IPS-18c (cell line): ENCODE data around the gene BBIP1.

Source experiments
- H3K4me3 ChIP-seq: 2 replicates; pipeline ENCODE4 v1.7.0; 2013; ENCODE audit warnings: low read depth, mild to moderate bottlenecking, low read length, moderate library complexity; ENCODE audit not compliant: insufficient read depth
- H3K9me3 ChIP-seq: one replicate; pipeline ENCODE4 v1.6.1; 2013; ENCODE audit warnings: mild to moderate bottlenecking, low read length, moderate library complexity; ENCODE audit not compliant: control insufficient read depth, insufficient read depth

BBIP1 gene

DNA sequence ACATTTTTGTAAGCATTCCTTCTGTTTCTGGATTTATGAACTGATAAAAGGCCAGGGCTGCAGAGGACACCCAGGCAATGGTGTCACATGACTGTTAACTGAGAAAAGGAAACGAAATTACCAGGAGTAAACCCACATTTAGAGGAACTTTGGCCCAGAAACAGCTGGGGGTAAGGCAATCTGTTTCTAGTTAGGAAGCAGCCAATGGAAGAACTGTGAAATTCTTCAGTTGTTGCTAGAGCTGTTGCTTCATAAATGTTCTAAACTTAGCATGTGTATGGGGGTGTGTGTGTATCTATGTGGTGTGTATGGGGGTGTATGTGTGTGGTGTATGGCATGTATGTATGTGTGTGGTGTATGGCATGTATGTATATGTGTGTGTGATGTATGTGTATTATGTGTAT lies 59.0 kb downstream of the BBIP1 start:
- Histone ChIP-seq H3K4me3 (no peak overlapping the region), H3K9me3 (no peaks in the 10 kb centered on the region)

DNA sequence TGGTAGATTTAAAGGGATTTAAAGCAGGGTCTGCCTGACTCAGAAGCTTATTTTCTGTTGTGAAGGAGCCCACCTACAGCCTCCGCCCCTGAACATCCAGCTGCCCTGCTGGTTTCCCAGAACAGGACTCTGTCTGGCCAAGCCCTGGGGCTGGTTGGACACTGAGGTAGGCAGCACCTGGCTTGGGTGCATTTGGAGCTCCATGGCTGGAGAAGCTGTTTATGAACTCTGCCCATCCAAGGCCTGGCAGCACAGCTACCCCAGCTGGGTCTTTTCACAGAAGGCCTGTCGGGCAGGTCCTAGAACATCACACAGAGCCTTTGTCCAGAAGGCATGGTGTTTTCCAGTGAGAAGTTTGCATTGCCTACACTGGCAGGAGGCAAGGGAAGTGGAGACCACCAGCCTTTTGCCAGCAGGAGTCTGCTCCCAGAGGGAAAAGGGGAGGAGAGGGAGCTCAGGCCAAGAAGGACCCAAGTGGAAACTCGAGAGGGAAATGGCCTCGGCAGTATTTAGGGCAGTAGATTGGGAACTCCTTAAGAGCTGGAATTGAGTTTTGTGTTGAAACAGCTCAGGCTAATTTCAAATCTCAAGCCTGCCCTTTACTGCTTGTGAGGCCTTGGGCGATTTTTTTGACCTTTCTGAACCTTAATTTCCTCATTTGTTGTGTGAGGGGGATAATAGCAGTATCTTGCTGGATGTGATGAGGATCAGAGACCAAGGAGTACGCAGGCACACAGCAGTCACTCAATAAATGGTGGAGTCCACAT lies 59.6 kb downstream of the BBIP1 start:
- Histone ChIP-seq H3K4me3 (no peak overlapping the region), H3K9me3 (no peaks in the 10 kb centered on the region)

DNA sequence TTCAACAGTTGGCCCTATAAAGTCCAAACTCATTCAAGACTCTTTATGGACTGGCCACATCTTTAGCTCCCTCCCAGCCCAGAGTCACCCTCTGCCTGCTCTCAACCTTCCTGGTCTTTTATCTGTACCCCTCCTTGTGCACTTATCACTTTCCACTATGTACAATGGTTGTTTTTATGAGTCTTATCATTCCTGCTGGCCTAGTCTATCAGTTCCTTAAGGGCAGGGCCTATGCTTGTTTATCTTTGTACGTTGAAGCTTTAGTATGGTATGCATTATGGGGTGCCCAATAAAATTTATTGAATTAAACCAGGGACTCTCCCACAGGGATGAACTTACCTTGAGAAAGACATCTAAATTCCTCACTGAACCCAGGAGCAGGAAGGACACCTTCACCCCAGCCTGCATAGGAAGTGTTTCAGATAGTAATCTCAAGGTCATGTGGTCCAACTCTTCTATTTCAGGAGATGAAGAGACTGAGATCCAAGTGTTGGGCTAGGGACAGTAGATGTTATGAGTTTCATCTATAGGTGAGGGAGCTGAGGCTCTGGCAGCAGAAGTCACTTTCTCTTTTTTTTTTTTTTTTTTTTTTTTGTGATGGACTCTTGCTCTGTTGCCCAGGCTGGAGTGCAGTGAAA lies 60.6 kb downstream of the BBIP1 start:
- Histone ChIP-seq H3K4me3 (no peak overlapping the region), H3K9me3 (no peaks in the 10 kb centered on the region)

DNA sequence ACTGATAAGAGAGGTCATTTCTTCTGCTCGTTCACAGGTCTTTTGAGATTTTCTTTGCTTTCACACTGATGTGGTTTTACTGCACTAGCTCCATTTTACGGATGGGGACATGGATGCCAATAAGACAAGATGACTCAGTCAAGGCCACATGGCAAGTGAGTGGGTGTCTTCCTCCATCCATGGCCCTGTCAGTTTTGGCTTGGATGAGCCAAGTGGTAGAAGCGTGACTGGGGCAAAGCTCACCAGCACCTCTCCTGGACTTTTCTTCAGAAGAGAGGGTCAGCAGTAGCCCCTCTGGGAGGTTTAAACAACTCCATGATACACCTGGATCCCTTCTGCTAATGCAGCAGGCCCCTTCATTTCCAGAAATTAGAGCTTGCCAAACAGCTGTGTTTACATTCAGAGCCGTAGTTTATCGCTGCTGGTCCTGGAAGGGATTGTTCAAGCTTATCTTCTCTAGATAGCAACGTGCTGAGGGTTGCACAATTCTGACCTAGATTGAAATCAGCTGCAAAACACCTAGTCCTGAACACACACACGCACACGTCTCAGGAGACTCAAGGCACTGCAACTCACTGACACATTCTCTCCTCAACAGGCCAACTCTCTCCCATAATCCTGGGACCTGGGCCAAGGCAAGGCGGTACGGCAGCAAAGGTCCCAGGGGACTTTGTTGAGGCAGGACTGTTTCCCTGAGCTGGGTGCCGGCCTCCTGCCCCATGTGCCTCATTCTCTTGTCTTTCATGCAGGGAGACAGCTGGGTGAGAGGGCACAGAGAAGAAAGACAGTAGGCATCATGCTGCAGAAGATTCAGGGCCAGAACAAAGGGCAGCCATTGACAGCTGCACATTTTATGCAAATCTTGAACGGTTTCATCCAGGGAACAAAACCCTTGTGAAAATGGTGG lies 61.5 kb downstream of the BBIP1 start:
- no peak overlapping the region for H3K4me3 ChIP-seq

DNA sequence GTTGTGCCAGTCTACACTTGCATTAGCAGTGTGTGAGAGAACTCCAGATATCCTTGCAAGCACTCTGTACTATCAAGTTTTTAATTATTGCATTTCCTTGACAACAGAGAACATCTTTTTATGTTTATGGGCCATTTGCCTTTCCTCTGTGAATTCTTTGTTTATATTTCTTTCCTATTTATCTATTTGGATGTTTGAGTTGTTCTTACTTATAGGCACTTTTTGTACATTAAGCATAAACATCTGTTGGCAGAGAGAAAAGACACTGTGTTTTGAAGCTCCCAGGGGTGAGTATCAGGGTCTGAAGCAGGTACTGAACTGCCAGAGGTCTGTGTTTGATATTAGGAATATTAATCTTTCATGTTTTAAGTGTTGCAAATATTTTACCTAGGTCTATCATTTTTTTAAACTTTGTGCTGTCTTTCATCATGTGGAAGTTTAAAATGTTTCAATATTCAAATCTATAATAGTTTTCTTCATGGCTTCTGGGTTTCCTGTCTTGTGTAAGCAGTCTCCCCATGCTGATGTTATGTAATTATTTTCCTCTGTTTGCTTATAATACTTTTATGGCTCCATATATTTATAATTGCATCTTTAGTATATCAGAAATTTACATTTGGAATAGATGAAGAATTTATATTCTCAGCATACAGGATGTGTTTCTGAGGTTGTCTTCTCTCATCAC lies 64.9 kb downstream of the BBIP1 start:
- H3K9me3 ChIP-seq, result no peaks in the 10 kb centered on the region
- no peak overlapping the region for H3K4me3 ChIP-seq

More for the DNA sequence above, 61.5 kb downstream of the BBIP1 start:
- no peaks in the 10 kb centered on the region for H3K9me3 ChIP-seq

DNA sequence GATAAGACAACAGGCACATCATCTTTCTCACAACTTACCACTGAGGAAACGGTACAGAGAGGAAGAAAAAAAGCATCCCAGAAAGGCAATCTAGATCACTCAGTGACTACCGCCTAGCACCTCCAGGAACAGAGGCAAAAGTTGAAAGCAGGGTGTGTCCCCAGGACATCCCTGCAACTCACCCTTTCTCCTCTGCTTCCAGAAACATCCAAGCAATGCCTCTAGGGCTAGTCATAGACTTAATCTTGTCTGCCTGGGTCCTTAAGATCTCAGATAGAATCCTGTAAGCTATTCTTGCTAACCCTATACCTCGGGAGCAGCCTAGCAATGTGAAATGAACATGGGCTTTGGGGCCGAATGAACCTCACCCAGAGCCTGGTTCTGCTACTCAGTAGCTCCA lies 66.0 kb downstream of the BBIP1 start:
- no peaks in the 10 kb centered on the region for H3K9me3 ChIP-seq
- no peak overlapping the region for H3K4me3 ChIP-seq

DNA sequence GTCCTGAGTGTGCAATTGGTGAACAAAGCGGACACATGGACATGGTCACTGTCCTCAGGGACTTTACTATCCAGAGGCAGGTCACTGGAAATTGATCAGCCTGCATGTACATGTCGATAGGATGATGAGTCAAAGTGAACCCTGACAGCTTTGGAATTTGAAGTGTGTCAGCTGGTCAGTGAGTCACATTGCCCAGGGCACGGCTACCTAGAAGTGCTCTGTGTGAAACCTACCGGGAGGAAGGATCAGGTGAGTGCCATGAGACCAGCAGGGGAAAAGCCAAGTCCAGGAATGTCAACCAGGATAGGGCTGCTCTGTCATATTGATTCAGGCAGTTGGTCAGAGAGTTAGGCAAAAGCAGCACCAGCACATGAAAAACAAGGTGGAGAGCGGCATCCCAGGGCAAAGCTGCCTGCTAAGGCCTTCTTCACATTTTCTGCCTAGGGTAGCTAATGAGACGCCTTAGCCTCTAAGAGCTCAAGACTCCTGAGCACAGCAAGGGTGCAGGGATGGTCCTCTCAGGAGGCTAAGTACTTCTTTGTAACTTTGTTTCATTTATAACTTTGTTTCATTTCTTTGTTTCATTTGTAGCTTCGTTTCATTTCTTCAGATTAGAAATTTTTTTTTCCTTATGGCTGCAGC lies 66.6 kb downstream of the BBIP1 start:
- Histone ChIP-seq H3K9me3 (no peaks in the 10 kb centered on the region), H3K4me3 (no peak overlapping the region)

DNA sequence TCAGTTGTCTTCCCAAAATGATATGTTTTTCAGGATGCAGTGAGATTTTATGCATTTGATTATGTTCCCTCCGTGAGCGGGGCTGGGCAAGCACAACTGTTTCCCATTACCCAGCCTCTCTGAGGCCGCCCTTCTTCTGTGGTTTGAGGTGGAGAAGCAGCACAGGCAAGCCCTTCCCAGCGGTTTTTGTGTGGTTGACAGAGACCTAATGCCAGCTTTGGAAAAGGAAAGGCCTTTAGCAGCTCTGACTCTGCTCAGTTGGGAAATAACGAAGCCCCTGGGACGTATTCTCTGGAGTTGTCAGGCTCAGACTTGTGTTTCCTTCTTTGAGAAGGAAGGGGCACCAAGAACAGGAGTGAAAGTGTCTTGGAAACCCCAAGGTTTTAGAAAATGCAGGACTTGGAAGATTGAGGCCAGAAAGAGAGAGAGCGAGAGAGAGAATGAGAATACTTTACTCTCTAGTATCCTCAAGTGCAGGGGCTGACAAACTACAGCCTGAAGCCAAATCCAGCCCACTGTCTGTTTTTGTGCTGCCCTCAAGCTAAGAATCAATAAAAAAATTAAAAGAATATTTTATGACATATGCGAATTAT lies 67.9 kb downstream of the BBIP1 start:
- H3K9me3 ChIP-seq, result no peaks in the 10 kb centered on the region
- no peak overlapping the region for H3K4me3 ChIP-seq

DNA sequence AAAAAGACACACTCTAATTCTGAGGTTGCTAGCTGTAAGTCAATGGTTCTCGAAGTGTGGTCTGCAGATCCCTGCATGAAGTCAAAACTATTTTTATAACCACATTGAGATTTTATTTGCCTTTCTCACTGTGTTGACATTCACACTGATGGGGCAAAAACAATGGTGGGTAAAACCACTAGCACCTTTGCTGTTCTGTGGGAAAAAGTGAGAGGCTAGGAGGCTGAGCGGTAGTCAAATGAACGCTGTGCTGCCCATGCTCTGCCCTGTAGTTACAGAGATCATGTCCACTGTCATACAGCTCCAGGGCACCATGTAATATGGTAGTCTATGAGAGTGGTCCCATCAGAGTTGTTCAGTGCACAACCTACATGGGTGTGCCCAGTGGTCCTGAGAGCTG lies 68.9 kb downstream of the BBIP1 start:
- H3K9me3 ChIP-seq, result no peaks in the 10 kb centered on the region
- H3K4me3 ChIP-seq, result no peak overlapping the region
